ENCODE data around the gene ACR. TPM values are rescaled to one million over a fixed set of nuclear protein-coding genes. Genes with fewer than 3 reads are reported as not detected.
"Not testable (repeated sequence)": the region's sequence is repeated elsewhere in the genome, so short reads cannot be mapped to it uniquely, and the experiment has no call there.

Gene ACR
- total RNA-seq, 1 donor from 2014 or later: 0.34 TPM

GRCh38 chr22:50783033-50783879, 45.3 kb downstream of the ACR start, which contains the start of gene RABL2B:
Gene RABL2B, minus strand, starts transcription at chr22:50783636. Its CDS starts 1,342 bp downstream, at chr22:50782294.
- peak; percentile 88 for DNase-seq

GRCh38 chr22:50783880-50784276, 45.9 kb downstream of the ACR start:
- DNase-seq: not testable (repeated sequence)

- not testable (repeated sequence) for DNase-seq
These were observed 47.3 kb downstream of the ACR start for GRCh38 chr22:50785289-50785688.

GRCh38 chr22:50786936-50787335, 48.9 kb downstream of the ACR start:
- DNase-seq: not testable (repeated sequence)

Other genes with a start within 250 kb of the ACR start
- 43.7 and 50.9 TPM in 2 replicates for gene LMF2, start 230.5 kb upstream of the ACR start, total RNA-seq
- gene NCAPH2, start 230.0 kb upstream of the ACR start, total RNA-seq: 30.1 and 37.1 TPM in 2 replicates
- 2.3 and 5.6 TPM in 2 replicates for gene SCO2, start 212.6 kb upstream of the ACR start, total RNA-seq
- gene TYMP, start 208.2 kb upstream of the ACR start, total RNA-seq: 28.9 and 53.1 TPM in 2 replicates
- not detected in 2 replicates for gene KLHDC7B, start 192.3 kb upstream of the ACR start, total RNA-seq
- not detected in 2 replicates for gene SYCE3, start 175.3 kb upstream of the ACR start, total RNA-seq
- gene CPT1B, start 159.8 kb upstream of the ACR start, total RNA-seq: 7.5 and 16.3 TPM in 2 replicates
- 34.9 and 50.4 TPM in 2 replicates for gene CHKB, start 155.4 kb upstream of the ACR start, total RNA-seq
- 0.34 and 0.51 TPM in 2 replicates for gene MAPK8IP2, start 137.4 kb upstream of the ACR start, total RNA-seq
- 24.0 and 30.6 TPM in 2 replicates for gene ARSA, start 110.1 kb upstream of the ACR start, total RNA-seq
- gene SHANK3, start 65.4 kb upstream of the ACR start, total RNA-seq: 33.0 and 42.7 TPM in 2 replicates
- gene RABL2B, start 45.4 kb downstream of the ACR start, total RNA-seq: 4.1 and 5.8 TPM in 2 replicates

Data from dermis blood vessel endothelial cell (primary cell).